HL-60/S4 treated with retinoic acid at 250 ng/mL for 4 days and 3 days (cell line): ENCODE measurements around the gene MAGEC3.
"Not testable (repeated sequence)": the region's sequence is repeated elsewhere in the genome, so short reads cannot be mapped to it uniquely, and the experiment has no call there.

ENCODE experiments used
- in situ Hi-C: fragments of 300-500 bp; cut with MboI; formaldehyde crosslinking; loops from 2 replicates; pipeline ENCODE4 v1.7.0; 2022; ENCODE audit warnings: low sequenced_read_pairs

MAGEC3 gene, protein sequence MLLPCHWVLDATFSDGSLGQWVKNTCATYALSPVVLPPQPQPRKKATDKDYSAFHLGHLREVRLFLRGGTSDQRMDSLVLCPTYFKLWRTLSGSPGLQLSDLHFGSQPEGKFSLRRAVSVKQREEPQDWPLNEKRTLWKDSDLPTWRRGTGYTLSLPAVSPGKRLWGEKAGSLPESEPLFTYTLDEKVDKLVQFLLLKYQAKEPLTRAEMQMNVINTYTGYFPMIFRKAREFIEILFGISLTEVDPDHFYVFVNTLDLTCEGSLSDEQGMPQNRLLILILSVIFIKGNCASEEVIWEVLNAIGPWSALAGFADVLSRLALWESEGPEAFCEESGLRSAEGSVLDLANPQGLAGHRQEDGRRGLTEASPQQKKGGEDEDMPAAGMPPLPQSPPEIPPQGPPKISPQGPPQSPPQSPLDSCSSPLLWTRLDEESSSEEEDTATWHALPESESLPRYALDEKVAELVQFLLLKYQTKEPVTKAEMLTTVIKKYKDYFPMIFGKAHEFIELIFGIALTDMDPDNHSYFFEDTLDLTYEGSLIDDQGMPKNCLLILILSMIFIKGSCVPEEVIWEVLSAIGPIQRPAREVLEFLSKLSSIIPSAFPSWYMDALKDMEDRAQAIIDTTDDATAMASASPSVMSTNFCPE

DNA sequence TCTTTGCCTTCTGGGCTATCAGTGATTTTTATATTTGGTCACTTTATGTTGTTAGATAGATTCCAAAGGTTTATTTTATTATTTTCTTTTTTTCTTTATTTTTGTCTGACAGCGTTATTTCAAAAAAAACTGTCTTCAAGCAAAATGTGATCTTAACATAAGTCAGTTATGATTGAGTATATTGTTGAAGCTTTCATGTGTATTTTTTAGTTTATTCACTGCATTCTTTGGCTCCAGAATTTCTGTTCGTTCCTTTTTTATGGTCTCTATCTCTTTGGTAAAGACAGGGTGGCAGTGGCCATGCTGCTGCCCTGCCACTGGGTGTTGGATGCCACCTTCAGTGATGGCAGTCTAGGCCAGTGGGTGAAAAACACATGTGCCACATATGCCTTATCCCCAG lies at the start of gene MAGEC3:
TSS of gene MAGEC3 (plus strand) at position 301 of the 400 bp plus-strand sequence. CDS start at position 301, 0 bp downstream.
- in situ Hi-C loops: no loop called here

GRCh38 chrX:141791856-141792255 lies 46.3 kb upstream of the MAGEC3 start:
- in situ Hi-C loops: no loop called here

DNA sequence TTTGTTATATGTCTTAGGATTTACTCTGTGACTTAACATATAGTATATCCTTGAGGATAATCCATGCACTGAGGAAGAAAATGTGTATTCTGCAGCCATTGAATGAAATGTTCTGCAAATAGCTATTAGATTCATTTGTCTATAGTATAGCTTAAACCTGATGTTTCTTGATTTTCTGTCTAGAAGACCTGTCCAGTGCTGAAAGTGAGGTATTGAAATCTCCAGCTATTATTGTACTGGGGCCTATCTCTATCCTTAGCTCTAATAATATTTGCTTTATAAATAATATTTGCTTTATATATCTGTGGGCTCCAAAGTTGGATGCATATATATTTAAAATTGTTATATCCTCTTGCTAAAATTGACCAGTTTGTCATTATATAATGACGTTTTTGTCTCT lies 26.7 kb upstream of the MAGEC3 start:
- in situ Hi-C loops: no loop called here

- in situ Hi-C loops: no loop called here
Measured at GRCh38 chrX:141814213-141814857, 23.8 kb upstream of the MAGEC3 start.

DNA sequence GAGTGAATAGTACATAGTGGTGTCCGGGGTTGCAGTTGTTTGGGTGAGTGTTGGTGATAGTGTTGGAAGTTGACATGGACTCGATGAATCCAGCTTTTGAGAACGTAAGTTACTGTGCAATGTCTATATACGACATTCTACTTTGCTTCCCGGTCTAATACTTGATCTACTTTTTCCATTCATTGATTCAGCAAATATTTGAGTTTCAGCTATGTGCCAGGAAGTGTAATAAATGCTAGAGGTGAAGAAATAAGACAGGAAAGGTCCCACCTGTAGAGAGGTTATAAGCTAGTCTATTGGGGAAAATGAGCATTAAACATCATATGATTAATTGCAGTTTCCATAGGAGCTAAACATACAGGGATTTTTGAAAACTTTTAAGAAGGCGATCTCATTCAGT lies 22.2 kb upstream of the MAGEC3 start:
- in situ Hi-C loops: no loop called here

DNA sequence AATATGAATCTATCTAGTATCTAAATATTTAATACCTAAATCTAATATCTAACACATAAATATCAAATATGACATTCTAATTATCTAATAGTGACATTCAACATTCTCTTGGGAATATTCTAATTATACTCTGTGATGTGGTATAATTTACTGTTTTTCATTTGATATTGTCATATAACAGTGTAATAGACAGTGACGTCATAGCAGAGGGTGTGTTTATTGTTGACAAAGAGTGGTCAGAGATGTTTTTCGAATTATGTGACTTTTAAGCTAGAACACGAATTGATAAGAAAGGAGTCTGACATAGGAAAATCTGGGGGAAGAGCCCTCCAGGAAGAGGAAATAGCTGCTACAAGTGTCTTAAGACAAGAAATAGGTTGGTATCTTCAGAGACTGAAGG lies 5.9 kb upstream of the MAGEC3 start:
- in situ Hi-C loops: no loop called here

DNA sequence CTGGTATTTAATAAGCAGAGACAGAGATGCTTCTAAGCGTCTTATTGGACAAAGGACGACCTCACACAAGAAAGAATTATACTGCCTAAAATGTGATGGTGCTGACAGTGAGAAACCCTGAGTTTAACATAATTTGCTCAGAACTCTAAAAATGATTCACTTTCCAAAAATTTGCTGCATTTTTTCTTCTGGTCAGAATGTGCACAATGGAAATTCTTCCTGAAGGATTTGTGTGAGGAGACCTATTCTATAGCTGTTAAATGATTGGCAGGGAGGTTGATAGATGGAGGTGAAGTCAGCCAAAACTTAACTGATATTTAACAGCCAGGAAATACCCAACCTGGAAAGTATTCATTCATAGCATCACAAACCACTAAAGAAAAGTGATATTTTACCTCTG lies 1.7 kb downstream of the MAGEC3 start:
- in situ Hi-C loops: no loop called here

- in situ Hi-C loops: no loop called here
Measured at GRCh38 chrX:141857479-141857878, 19.4 kb downstream of the MAGEC3 start.

DNA sequence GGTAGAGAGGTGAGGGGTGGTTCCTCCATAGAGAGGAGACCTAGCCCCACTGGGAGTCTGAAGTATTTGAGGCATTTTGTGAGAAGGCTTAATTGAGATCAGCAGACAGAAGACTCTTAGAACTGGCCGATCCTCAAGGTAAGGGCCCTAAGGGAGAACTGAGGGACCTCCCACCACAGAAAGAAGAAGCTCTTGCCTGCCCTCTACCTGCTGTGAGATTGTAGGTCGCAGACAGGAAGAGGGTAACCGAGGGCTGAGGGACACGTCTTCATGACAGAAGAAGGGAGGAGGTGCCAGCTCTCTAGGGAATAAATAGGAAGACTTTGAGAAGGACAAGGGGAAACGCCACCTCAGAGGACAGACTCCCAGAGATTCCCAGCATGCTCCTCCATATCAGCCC lies 41.5 kb downstream of the MAGEC3 start:
- in situ Hi-C loops: no loop called here

GRCh38 chrX:141888811-141889210 lies 50.7 kb downstream of the MAGEC3 start:
- in situ Hi-C loops: not testable (repeated sequence)

DNA sequence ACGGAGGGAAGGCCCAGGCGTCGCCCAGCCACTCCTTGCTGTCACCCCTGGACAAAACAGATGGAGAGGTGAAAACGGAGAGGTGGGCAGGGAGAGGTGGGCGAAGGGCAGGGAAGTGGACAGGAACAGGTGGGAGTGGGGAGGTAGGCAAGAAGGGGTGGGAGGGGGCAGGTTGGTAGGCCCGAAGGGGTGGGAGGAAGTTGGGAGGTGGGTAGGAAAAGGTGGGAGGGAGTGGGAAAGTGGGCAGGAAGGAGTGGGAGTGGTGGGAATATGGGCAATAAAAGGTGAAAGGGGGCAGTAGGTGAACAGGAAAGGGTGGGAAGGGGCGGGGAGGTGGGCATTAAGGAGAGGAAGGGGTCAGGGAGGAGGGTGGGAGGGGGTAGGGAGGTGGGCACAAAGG lies 56.6 kb downstream of the MAGEC3 start:
- in situ Hi-C loops: no loop called here

DNA sequence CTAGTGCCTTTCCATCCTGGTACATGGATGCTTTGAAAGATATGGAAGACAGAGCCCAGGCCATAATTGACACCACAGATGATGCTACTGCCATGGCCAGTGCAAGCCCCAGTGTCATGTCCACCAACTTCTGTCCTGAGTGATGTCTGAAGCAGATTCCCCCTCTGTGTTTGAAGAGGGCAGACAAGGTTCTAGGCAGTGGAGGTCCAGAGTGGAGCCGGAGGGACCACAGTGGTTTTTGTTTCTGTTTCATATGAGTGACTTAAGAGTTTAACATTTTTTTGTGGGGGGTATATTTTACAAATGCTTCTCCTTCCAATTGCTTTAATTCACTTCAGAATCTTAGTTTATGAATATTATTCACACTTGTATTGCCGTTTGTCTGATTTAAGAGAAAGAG lies 59.6 kb downstream of the MAGEC3 start:
- in situ Hi-C loops: no loop called here

GRCh38 chrX:141902366-141902765 lies 64.2 kb downstream of the MAGEC3 start:
- in situ Hi-C loops: no loop called here

GRCh38 chrX:141903400-141904155 lies 65.5 kb downstream of the MAGEC3 start, which contains the start of gene MAGEC1:
TSS of gene MAGEC1 (plus strand) at chrX:141903894. CDS start at chrX:141905073, 1,179 bp downstream.
- in situ Hi-C loops: no loop called here

- in situ Hi-C loops: no loop called here
Measured at GRCh38 chrX:141904262-141904661, 66.1 kb downstream of the MAGEC3 start.

- in situ Hi-C loops: no loop called here
Measured at GRCh38 chrX:141917801-141918200, 79.7 kb downstream of the MAGEC3 start.

DNA sequence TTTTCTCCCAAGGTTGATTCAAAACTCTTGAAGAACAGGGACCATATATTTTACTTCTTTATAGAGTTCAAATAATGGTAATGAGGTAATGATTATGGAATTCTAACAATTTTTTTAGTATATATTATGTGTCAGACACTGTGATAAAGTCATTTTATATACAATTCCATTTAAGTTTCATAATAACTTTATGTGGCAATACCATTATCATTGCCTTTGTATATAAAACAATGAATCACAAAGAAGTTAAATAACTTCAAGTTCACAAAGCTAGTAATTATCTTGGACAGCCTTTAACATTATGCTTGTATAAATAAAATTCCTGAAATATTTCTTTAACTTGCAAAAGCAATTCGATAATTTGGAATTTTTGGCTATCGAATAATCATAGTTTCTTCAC lies 86.2 kb downstream of the MAGEC3 start:
- in situ Hi-C loops: no loop called here

- in situ Hi-C loops: no loop called here
Measured at GRCh38 chrX:141928432-141928831, 90.3 kb downstream of the MAGEC3 start.

DNA sequence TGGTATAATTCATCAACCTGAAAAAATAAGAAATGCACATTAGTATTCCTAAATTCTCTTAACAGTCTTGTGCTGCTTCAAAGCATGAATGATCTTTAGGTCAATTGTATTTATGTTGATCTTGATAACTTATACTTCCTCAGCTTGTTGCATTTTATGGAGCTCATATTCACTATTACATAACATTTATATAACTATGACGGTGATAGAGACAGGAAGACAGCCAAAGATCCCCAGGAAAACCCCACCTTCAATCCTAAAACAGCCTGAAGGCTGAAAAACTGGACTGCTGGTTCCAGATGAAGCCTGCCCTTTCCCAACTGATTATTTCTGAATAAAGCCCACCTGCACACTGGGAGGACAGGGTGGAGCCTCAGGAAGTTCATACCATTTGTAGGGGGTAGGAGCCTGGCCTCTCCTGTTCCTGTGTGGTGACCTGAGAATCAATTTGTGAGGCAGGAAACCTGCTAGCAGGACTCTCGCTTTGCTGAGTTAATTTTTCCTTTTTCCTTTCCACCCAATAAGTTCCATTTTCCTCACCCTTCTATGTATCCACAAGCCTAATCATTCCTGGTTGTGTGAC lies 96.0 kb downstream of the MAGEC3 start:
- in situ Hi-C loops: no loop called here

GRCh38 chrX:141935645-141936044 lies 97.5 kb downstream of the MAGEC3 start:
- in situ Hi-C loops: no loop called here

DNA sequence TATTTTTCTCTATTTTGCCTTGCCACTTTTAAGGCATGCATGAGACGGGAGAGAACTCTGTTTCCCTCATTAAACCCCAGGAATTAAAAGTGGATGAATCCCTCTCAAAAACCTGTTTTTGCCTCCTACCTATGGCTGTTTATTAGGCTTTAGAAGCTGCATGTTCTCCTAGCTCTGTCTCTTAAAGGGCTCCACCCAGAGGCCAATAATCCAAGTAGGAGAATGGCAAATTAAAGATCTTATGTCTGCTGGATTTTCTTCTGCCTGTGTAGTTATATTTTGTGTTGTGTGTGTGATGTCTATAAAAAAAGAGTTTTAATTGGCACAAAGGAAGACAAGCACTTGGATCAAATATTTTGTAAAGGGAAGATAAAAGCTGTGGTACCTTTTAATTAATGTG lies 98.0 kb downstream of the MAGEC3 start:
- in situ Hi-C loops: no loop called here
